Vagina (tissue), 2 donors: ENCODE results near the gene STOML1.

ENCODE experiments used
- POLR2AphosphoS5 ChIP-seq, 2 donors: sonication (generic); formaldehyde crosslinking; IDR thresholded peaks; one replicate each; pipeline ENCODE4 v1.9.0; 2017; ENCODE audit warnings: antibody characterized with exemption in 2 of 2, mild to moderate bottlenecking in 2 of 2, low read depth in 1 of 2; ENCODE audit not compliant: insufficient read depth in 1 of 2
- TF ChIP-seq, protein P1 (sequence below), 3 experiments: fragments of 450-650 bp in 2 of 3; fragments of 200-600 bp in 1 of 3; sonication (generic) in 1 of 3; IDR thresholded peaks; one replicate each; pipeline ENCODE4 v1.5.1; 2017 to 2019; ENCODE audit warnings: antibody characterized with exemption in 3 of 3, mild to moderate bottlenecking in 2 of 3, moderate library complexity in 2 of 3

DNA sequence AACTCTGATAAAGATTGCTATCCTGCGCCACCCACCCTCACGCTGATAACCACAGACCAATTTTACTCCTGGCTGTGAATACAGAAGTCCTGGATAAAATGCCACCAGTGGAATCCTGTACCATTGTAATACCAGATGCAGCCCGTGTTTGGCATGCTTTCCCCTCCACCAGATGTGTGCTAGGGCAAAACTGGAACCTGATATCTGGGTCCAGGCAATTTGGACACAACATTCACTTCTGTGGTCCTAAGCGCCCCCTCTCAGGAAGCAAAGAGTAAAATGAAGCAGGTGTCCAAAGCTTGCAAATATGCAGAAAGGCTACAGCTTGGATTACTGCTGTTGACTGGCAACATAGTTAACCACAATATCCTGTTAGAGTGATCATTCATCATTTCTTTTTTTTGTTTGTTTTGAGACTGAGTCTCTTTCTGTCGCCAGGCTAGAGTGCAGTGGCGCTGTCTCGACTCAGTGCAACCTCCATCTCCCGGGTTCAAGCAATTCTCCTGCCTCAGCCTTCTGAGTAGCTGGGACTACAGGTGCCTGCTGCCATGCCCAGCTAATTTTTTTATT is 33.0 kb downstream of the STOML1 start:
- TF ChIP-seq, protein P1, sequence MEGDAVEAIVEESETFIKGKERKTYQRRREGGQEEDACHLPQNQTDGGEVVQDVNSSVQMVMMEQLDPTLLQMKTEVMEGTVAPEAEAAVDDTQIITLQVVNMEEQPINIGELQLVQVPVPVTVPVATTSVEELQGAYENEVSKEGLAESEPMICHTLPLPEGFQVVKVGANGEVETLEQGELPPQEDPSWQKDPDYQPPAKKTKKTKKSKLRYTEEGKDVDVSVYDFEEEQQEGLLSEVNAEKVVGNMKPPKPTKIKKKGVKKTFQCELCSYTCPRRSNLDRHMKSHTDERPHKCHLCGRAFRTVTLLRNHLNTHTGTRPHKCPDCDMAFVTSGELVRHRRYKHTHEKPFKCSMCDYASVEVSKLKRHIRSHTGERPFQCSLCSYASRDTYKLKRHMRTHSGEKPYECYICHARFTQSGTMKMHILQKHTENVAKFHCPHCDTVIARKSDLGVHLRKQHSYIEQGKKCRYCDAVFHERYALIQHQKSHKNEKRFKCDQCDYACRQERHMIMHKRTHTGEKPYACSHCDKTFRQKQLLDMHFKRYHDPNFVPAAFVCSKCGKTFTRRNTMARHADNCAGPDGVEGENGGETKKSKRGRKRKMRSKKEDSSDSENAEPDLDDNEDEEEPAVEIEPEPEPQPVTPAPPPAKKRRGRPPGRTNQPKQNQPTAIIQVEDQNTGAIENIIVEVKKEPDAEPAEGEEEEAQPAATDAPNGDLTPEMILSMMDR (IDR thresholded peaks at IDR 0.05) = no peak
- no peak for TF ChIP-seq POLR2AphosphoS5 (IDR thresholded peaks at IDR 0.05; ENCODE audit: insufficient read depth in 1 of 2, low read depth in 1 of 2)
